ENCODE measurements around the gene NR5A2.

The NR5A2 gene

DNA sequence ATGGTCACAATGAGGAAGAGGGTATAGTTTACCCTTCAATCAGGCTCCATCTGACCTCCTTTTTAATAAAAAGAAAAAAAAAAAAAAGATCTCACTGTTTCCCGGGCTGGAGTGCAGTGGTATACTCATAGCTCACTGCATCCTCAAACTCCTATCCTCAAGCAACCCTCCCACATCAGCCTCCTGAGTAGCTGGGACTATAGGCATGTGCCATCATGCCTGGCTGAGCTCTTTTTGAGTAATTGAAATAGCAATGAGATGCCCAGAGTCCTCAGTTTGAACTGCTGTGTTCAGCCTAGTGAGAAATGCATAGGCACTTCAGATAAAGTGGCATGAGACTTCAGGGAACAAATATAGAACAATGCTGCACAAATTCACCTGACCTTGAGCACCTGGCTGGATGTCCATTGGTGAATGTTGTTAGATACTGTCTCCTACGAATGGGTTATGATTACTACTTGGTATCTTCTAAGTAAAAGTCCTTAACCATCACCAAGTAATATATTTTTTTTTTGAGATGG lies 67.6 kb downstream of the NR5A2 start:
- TF ChIP-seq, protein P1, sequence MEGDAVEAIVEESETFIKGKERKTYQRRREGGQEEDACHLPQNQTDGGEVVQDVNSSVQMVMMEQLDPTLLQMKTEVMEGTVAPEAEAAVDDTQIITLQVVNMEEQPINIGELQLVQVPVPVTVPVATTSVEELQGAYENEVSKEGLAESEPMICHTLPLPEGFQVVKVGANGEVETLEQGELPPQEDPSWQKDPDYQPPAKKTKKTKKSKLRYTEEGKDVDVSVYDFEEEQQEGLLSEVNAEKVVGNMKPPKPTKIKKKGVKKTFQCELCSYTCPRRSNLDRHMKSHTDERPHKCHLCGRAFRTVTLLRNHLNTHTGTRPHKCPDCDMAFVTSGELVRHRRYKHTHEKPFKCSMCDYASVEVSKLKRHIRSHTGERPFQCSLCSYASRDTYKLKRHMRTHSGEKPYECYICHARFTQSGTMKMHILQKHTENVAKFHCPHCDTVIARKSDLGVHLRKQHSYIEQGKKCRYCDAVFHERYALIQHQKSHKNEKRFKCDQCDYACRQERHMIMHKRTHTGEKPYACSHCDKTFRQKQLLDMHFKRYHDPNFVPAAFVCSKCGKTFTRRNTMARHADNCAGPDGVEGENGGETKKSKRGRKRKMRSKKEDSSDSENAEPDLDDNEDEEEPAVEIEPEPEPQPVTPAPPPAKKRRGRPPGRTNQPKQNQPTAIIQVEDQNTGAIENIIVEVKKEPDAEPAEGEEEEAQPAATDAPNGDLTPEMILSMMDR (IDR thresholded peaks at IDR 0.05; ENCODE audit: low read depth, low read length, missing control alignments) = no peak
- no peak overlapping the region for H3K4me3 ChIP-seq (replicated peaks; ENCODE audit: low read depth, low read length)
- no peak for DNase-seq (ENCODE audit: extremely low read depth, low read depth)

DNA sequence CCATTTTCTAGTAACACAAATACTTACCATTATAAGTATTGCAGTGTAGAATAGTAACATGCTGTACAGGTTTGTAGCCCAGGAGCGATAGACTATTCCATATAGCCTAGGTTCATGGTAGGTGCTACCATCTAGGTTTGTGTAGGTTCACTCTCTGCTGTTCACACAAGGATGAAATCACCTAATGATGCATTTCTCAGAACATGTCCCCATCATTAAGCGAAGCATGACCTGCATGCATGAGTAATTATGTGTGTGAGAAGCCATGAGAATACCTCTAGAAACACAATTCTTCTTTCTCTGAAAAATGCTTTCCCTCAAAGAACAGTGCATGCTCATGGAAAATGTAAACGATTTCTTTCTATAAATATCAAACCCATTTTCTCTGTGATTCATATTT lies 69.3 kb downstream of the NR5A2 start:
- no peak for DNase-seq (ENCODE audit: extremely low read depth, low read depth)
- H3K4me3 ChIP-seq (replicated peaks; ENCODE audit: low read depth, low read length) = no peak overlapping the region
- TF ChIP-seq, protein P1 (IDR thresholded peaks at IDR 0.05; ENCODE audit: low read depth, low read length, missing control alignments) = no peak

DNA sequence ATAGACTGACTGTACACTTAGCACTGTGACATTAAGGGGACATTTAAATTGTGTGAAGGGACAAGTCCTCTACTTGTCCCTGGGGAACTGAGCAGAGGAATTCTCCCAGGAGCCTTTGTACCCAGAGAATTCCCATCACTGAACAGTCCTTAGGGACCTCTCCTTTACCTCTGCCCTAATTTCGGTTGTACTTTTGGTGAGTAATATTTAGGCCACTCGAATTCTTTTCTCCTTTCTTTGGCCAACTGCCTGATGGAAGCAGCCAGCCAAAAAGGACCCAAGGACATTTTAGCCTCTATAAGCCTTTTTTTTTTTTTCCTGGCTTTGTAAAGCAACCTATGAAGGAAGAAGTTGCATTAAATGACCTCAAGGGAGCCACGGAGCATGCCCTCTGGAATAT lies 71.5 kb downstream of the NR5A2 start:
- no peak for DNase-seq (ENCODE audit: extremely low read depth, low read depth)
- no peak overlapping the region for H3K4me3 ChIP-seq (replicated peaks; ENCODE audit: low read depth, low read length)
- TF ChIP-seq, protein P1 (IDR thresholded peaks at IDR 0.05; ENCODE audit: low read depth, low read length, missing control alignments) = no peak

DNA sequence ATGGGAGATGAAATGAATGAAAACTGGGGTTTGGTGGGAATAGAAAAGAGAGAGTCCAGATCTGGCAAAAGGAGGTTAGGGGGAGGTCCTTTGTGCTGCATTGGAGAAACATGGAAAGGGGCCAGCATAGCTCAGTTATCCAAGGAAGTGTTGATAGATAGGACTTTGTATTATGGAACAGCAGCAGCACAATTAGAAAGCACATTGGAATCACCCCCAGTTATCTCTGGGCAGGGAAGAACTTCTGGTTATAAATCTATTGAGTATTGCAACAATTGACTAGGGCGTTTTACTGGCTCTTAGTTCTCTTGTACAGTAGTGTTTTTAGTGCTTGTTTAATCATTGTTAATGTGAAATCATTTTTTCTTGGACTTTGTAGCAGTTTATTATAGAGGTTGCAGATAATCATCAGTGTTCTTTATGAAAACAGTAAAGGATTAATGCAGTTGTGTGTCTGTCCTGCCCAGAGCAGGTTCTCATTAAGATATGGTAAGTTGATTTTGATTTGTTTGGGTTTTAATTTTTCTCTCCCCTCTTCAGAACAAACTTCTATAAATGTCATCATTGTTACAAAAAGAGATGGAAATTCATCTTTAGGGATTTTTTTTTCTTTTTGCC lies 76.6 kb downstream of the NR5A2 start:
- DNase-seq (ENCODE audit: extremely low read depth, low read depth) = no peak
- TF ChIP-seq, protein P1 (IDR thresholded peaks at IDR 0.05; ENCODE audit: low read depth, low read length, missing control alignments) = no peak
- no peak overlapping the region for H3K4me3 ChIP-seq (replicated peaks; ENCODE audit: low read depth, low read length)

DNA sequence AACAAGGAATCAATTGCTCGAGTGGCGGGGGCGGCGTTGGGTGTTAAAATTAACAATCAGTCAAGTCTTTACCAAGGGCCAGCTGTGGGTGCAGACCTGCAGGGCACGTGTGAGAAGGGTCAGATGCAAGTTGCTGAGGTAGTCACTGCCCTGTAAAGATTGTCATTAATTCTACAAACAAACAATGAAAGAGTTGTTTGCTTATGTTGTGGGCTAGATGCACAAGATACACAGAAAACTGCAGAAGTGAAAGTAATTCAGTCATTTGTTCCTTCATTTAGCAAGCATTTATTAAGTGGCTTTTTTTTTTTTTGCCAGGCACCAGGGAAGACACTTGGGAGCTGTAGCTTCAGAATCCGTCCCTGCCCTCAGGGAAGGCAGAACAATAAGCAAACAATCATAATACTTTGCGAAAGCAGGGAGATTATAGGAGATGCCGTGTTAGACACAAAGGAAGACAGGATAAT lies 79.5 kb downstream of the NR5A2 start:
- TF ChIP-seq, protein P1 (IDR thresholded peaks at IDR 0.05; ENCODE audit: low read depth, low read length, missing control alignments) = no peak
- DNase-seq (ENCODE audit: extremely low read depth, low read depth) = no peak
- no peak overlapping the region for H3K4me3 ChIP-seq (replicated peaks; ENCODE audit: low read depth, low read length)

DNA sequence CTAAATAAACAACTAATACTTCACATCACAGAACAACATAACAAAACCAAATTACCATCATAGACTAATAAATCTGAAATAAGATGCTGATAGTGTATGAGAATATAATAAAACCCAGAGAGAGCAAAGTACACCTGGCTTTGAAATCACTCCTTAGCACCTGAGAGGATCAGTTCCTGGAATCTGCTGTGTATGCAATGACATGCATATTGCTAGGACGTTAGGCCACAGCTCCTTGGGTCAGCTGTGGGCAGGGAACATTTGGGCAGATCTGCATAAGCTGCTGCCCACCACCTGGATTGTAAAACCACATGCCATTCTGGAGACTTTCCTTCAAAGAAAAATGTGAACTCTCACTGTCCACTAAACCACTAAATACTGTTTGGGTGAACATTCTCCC lies 81.1 kb downstream of the NR5A2 start:
- TF ChIP-seq, protein P1 (IDR thresholded peaks at IDR 0.05; ENCODE audit: low read depth, low read length, missing control alignments) = no peak
- H3K4me3 ChIP-seq (replicated peaks; ENCODE audit: low read depth, low read length) = no peak overlapping the region
- no peak for DNase-seq (ENCODE audit: extremely low read depth, low read depth)

DNA sequence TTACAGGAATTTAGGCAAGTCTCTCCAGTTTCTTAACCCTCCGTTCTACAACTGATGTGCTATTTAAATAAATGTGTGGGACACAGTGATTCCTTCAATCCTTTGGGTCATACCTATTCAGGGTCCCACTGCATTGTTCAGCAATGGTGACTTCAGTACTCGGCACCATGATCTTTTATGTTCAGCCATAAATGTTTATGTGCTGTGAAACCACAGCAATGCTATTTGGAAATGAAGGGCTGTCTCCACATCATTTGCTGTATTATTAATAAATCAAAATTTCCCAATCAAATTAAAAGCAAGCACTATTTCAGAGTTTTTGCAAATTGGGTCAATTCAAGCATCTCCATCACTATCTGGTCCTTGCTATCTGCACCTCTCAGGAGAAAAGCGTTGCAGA lies 84.8 kb downstream of the NR5A2 start:
- DNase-seq (ENCODE audit: extremely low read depth, low read depth) = no peak
- TF ChIP-seq, protein P1 (IDR thresholded peaks at IDR 0.05; ENCODE audit: low read depth, low read length, missing control alignments) = no peak
- no peak overlapping the region for H3K4me3 ChIP-seq (replicated peaks; ENCODE audit: low read depth, low read length)

All from HFF-Myc (cell line).